ENCODE measurements around the gene LONP2. TPM values are rescaled to one million over a fixed set of nuclear protein-coding genes. Genes with fewer than 3 reads are reported as not detected.

The LONP2 gene
- total and polyA plus RNA-seq, 4 donors = 30.0 to 304 (median 52.8) TPM

DNA sequence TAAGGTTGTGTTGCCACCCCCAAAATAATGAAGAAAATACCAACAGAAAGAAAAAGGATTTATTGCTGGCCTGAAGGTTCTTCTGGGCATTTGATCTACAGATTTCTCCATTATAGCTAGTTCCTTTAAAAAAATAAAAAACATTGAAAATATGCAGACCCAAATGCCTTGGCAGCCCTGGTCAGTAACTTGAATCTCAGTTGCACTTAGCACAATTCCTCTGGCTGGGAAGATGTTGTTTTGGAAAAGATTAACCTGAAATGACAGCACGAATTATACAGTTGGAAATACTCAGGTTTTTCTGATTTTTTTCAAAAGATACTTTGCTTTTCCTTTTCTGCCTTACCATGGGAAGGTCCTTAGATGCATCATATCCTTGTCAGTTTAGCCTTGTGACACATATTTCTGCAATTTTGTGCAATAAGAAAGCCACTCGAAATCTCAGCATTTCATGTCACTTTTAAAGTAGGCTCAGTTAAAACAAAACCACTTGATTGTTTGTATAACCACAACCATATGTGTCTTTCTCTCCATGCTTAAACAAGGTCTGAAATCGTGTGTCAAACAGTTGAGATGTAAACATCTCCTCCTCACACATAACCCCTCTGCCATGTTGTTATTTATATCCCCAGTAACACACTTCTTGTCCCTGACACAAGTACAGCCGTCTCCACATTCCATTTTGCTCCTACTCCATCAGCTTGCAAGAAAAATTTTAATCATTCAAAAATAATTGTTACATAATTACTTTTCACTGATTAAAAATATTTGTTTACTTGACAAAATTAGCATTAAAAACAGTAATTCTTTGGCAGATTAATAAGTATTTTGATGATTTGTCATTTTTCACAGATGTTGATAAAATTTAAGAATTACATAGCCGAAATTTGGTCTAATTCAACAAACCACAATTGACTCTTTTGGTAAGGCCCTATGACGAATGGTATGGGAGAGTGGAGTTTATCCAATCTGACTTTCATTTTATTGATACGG lies 80.0 kb downstream of the LONP2 start (continued):
- TF ChIP-seq MAX (IDR thresholded peaks at IDR 0.05) (no peak), ZBTB33 (IDR thresholded peaks at IDR 0.05) (no peak), RAD21 (IDR thresholded peaks at IDR 0.05) (no peak), FOXA2 (IDR thresholded peaks at IDR 0.05) (no peak), TAF1 (conservative IDR thresholded peaks at IDR 0.05) (no peak)

- TF ChIP-seq NR2F2 (IDR thresholded peaks at IDR 0.05) (no peak), YY1 (IDR thresholded peaks at IDR 0.05) (no peak), REST (IDR thresholded peaks at IDR 0.05) (no peak), FOXA1 (IDR thresholded peaks at IDR 0.05) (no peak), FOXA2 (IDR thresholded peaks at IDR 0.05) (no peak), HNF4G (IDR thresholded peaks at IDR 0.05) (no peak), MAX (IDR thresholded peaks at IDR 0.05) (no peak), GABPA (IDR thresholded peaks at IDR 0.05 in 1 of 2, conservative IDR thresholded peaks at IDR 0.05 in 1 of 2) (no peak), EGR1 (IDR thresholded peaks at IDR 0.05; ENCODE audit: low read depth in 2 of 2) (no peak), JUND (IDR thresholded peaks at IDR 0.05) (no peak), HNF4A (conservative IDR thresholded peaks at IDR 0.05) (no peak), SP1 (IDR thresholded peaks at IDR 0.05) (no peak), ZBTB33 (IDR thresholded peaks at IDR 0.05) (no peak)
- TF ChIP-seq, protein P1, sequence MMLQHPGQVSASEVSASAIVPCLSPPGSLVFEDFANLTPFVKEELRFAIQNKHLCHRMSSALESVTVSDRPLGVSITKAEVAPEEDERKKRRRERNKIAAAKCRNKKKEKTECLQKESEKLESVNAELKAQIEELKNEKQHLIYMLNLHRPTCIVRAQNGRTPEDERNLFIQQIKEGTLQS (IDR thresholded peaks at IDR 0.05) = no peak
- Histone ChIP-seq H3K9ac (ENCODE audit: low read depth in 1 of 2, low read length in 2 of 2) (no peak overlapping the region), H3K4me3 (ENCODE audit: low read depth in 1 of 3, low read length in 3 of 3) (no peak overlapping the region), H3K36me3 (ENCODE audit: control insufficient read depth in 4 of 4, insufficient read depth in 3 of 4, low read depth in 1 of 4, low read length in 3 of 4) (peaks cover 5 to 27% (median 12%) of the 10 kb centered on the region in 4 donors), H3K9me3 (ENCODE audit: control insufficient read depth in 4 of 4, low read length in 3 of 4) (no peaks in the 10 kb centered on the region), H3K27ac (ENCODE audit: low read depth in 1 of 2, low read length in 2 of 2) (no peak overlapping the region), H3K4me1 (ENCODE audit: control insufficient read depth in 4 of 4, insufficient read depth in 4 of 4, low read length in 3 of 4) (peaks cover 0 to 8% (median 1%) of the 10 kb centered on the region in 4 donors), H3K27me3 (ENCODE audit: control insufficient read depth in 4 of 4, insufficient read depth in 4 of 4, low read length in 3 of 4) (no peaks in the 10 kb centered on the region)
- no peak for DNase-seq (ENCODE audit: low spot score)
- 93% methylated on average over 4 of the region's 4 CpGs for WGBS
Measured at GRCh38 chr16:48326915-48327314, 82.8 kb downstream of the LONP2 start.
